HepG2 (cell line): ENCODE measurements around the gene PRR20G. TPM values are rescaled to one million over a fixed set of nuclear protein-coding genes. Genes with fewer than 3 reads are reported as not detected.

Experiments
- ATAC-seq: fragments of 200-7000 bp; cut with Tn5 transposase; 3 replicates; pipeline ENCODE4 v1.9.1; 2020; ENCODE audit warnings: mild to moderate bottlenecking, moderate library complexity
- BruUV-seq: library from RNA; stranded (reverse); fragments of 400-500 nt; replicated peaks from 2 replicates; lab custom pipeline; 2021; lab: Mats Ljungman, UMichigan
- CTCF ChIA-PET: fragments of 300-600 bp; formaldehyde crosslinking; extraction: SDS; loops from one replicate; lab custom pipeline; 2021; ENCODE audit warnings: low total read pairs, inconsistent platforms, low intra/inter-chr PET ratio; lab: Yijun Ruan, JAX
- POLR2A ChIA-PET: fragments of 350-600 bp; sonication (Branson Sonifier 250); formaldehyde crosslinking; loops from one replicate; lab custom pipeline; 2020; ENCODE audit warnings: antibody characterized with exemption, inconsistent platforms; lab: Yijun Ruan, JAX
- DNase-seq: peaks from one replicate; pipeline ENCODE4 v3.0.0-alpha.2; 2015; ENCODE audit warnings: low spot score
- FAIRE-seq: peaks from 3 replicates; lab custom pipeline; 2011; peaks lifted over from hg19 to GRCh38; lab: Jason Lieb, UNC
- H2AFZ ChIP-seq: one replicate; pipeline ENCODE4 v1.6.1; 2011; ENCODE audit warnings: low read length, inconsistent platforms
- H3K27ac ChIP-seq: fragments of 300-600 bp; 3 replicates; pipeline ENCODE4 v1.8.0; 2011; ENCODE audit warnings: mixed run types, mild to moderate bottlenecking, mixed read lengths, low read length, inconsistent platforms; ENCODE audit not compliant: insufficient read depth; ENCODE audit errors: extremely low read length
- H3K27me3 ChIP-seq, 2 experiments: fragments of 200-600 bp in 1 of 2; 2 replicates in 1 of 2; 3 replicates in 1 of 2; pipeline versions ENCODE4 v1.6.0 to v1.8.0; 2011; ENCODE audit warnings: low read length in 2 of 2, mild to moderate bottlenecking in 2 of 2, moderate library complexity in 2 of 2, inconsistent platforms in 1 of 2; ENCODE audit not compliant: insufficient read depth in 2 of 2, control insufficient read depth in 1 of 2
- H3K36me3 ChIP-seq, 2 experiments: fragments of 200-600 bp in 1 of 2; replicated peaks in 1 of 2; 2 replicates in 1 of 2; 3 replicates in 1 of 2; pipeline versions ENCODE4 v1.5.1 to v1.8.0; 2011; ENCODE audit warnings: low read length in 2 of 2, inconsistent platforms in 1 of 2; ENCODE audit not compliant: insufficient read depth in 2 of 2, control insufficient read depth in 1 of 2
- H3K4me1 ChIP-seq: 2 replicates; pipeline ENCODE4 v1.5.1; 2012; ENCODE audit warnings: low read length, inconsistent platforms; ENCODE audit not compliant: insufficient read depth
- H3K4me2 ChIP-seq: 2 replicates; pipeline ENCODE4 v1.6.0; 2011; ENCODE audit warnings: low read depth, low read length, inconsistent platforms
- H3K4me3 ChIP-seq, 3 experiments: fragments of 200-600 bp in 1 of 3; sonication (generic), shearing (Covaris generic) in 1 of 3; replicated peaks in 1 of 3; 2 replicates each; pipeline ENCODE4 v1.5.1; 2011 to 2016; ENCODE audit warnings: low read length in 3 of 3, inconsistent platforms in 2 of 3, low read depth in 2 of 3, mild to moderate bottlenecking in 2 of 3, control low read depth in 1 of 3, mixed read lengths in 1 of 3; ENCODE audit not compliant: insufficient read depth in 1 of 3
- H3K79me2 ChIP-seq: one replicate; pipeline ENCODE4 v1.6.1; 2011; ENCODE audit warnings: low read length, inconsistent platforms; ENCODE audit not compliant: insufficient read depth
- H3K9ac ChIP-seq: 2 replicates; pipeline ENCODE4 v1.6.0; 2011; ENCODE audit warnings: mild to moderate bottlenecking, low read depth, low read length, inconsistent platforms; ENCODE audit not compliant: insufficient read depth
- H3K9me3 ChIP-seq: 2 replicates; pipeline ENCODE4 v1.5.1; 2012; ENCODE audit warnings: mild to moderate bottlenecking, low read length
- H4K20me1 ChIP-seq: 2 replicates; pipeline ENCODE4 v1.6.0; 2011; ENCODE audit warnings: inconsistent platforms, mild to moderate bottlenecking, low read length, moderate library complexity; ENCODE audit not compliant: insufficient read depth
- BRCA1 ChIP-seq: sonication (generic); formaldehyde crosslinking; IDR thresholded peaks from 2 replicates; pipeline ENCODE4 v1.4.0; 2020; ENCODE audit warnings: missing genetic modification reagents
- FUBP1 ChIP-seq: sonication (generic); formaldehyde crosslinking; IDR thresholded peaks from 2 replicates; pipeline ENCODE4 v1.5.1; 2020; ENCODE audit warnings: missing genetic modification reagents, mild to moderate bottlenecking, borderline replicate concordance
- KDM5B ChIP-seq: sonication (generic); formaldehyde crosslinking; IDR thresholded peaks from 2 replicates; pipeline ENCODE4 v1.4.0; 2020; ENCODE audit warnings: missing genetic modification reagents, mild to moderate bottlenecking, borderline replicate concordance
- PBX3 ChIP-seq: sonication (generic); formaldehyde crosslinking; IDR thresholded peaks from 2 replicates; pipeline ENCODE4 v1.8.1; 2023; ENCODE audit warnings: missing genetic modification reagents, inconsistent platforms, borderline replicate concordance
- ZBTB21 ChIP-seq: sonication (generic); formaldehyde crosslinking; IDR thresholded peaks from 2 replicates; pipeline ENCODE4 v1.4.0; 2020; ENCODE audit warnings: missing genetic modification reagents
- ZNF770 ChIP-seq: sonication (generic); formaldehyde crosslinking; IDR thresholded peaks from 2 replicates; pipeline ENCODE4 v1.5.0; 2020; ENCODE audit warnings: mild to moderate bottlenecking, missing genetic modification reagents
- ZUFSP ChIP-seq: sonication (generic); formaldehyde crosslinking; IDR thresholded peaks from 2 replicates; pipeline ENCODE4 v1.9.0; 2021; ENCODE audit warnings: missing genetic modification reagents, mild to moderate bottlenecking, borderline replicate concordance
- WGBS: methylation state at CpG from one replicate; pipeline ENCODE4 v1.1.6; 2017; ENCODE audit warnings: low lambda C conversion rate; 5-methylcytosine and 5-hydroxymethylcytosine counted together
- in situ Hi-C: cut with HindIII; loops from 2 replicates; pipeline ENCODE4 v1.10.0; 2017; ENCODE audit warnings: low pct_unique_long_range_greater_than_20kb; ENCODE audit not compliant: extremely low pct_ligation_motif_present
- intact Hi-C: fragments of 100-400 bp; cut with micrococcal nuclease; formaldehyde crosslinking; loops from one replicate; pipeline ENCODE4 v1.10.0; 2022; ENCODE audit not compliant: unreplicated experiment
- polyA plus RNA-seq, 8 experiments: library from polyadenylated mRNA; depleted of rRNA in 3 of 8; stranded (reverse) in 7 of 8; unstranded in 1 of 8; fragments of >200 nt; fragmentation: Illumina TruSeq in 4 of 8; extraction: Trizol in 4 of 8; gene quantifications; 2 replicates each; pipeline versions ENCODE4 v1.2.1 to v1.2.3, GENCODE V29; 2011 to 2016; ENCODE audit warnings: low read depth in 4 of 8, missing spikeins in 1 of 8, mixed read lengths in 1 of 8; ENCODE audit not compliant: insufficient read depth in 1 of 8
- total RNA-seq, 5 experiments: library from RNA; depleted of rRNA; stranded (reverse); fragments of >200 nt; fragmentation: Illumina TruSeq; extraction: Trizol; gene quantifications; 2 replicates each; pipeline ENCODE4 v1.2.3, GENCODE V29; 2016; ENCODE audit warnings: low read depth in 1 of 5

Gene PRR20G
- total and polyA plus RNA-seq, 2 of the 13 experiments (the other 11 are each of a cell fraction or from before 2014, with no cell fraction given): not detected

GRCh38 chr3:127307916-127308315 lies 20.1 kb upstream of the PRR20G start:
- H3K27ac ChIP-seq: no peak overlapping the region
- H3K9me3 ChIP-seq: no peaks in the 10 kb centered on the region
- no peak for FAIRE-seq
- H3K9ac ChIP-seq: no peak overlapping the region
- peaks cover 11% of the 10 kb centered on the region for H3K4me1 ChIP-seq
- H3K79me2 ChIP-seq: no peaks in the 10 kb centered on the region
- H3K36me3 ChIP-seq: no peaks in the 10 kb centered on the region
- no peak overlapping the region for H3K4me3 ChIP-seq
- TF ChIP-seq ZBTB21 (CRISPR knock-in tag): no peak
- no peak for TF ChIP-seq FUBP1 (CRISPR knock-in tag)
- TF ChIP-seq KDM5B (CRISPR knock-in tag): no peak
- no peaks in the 10 kb centered on the region for H4K20me1 ChIP-seq
- ChIA-PET CTCF (no interaction called here), POLR2A (no interaction called here)
- no peak for ATAC-seq
- H3K4me2 ChIP-seq: no peak overlapping the region
- no TSS peak for BruUV-seq
- 15% methylated on average over 4 of the region's 4 CpGs for WGBS
- H2AFZ ChIP-seq: no peak overlapping the region
- peaks cover 8 to 18% of the 10 kb centered on the region in 2 experiments; a peak in 3 of 5 replicates for H3K27me3 ChIP-seq
- DNase-seq: no peak
- intact Hi-C loops: no loop called here
- in situ Hi-C loops: no loop called here

- ChIA-PET CTCF (no interaction called here), POLR2A (no interaction called here)
- peaks cover 8 to 18% of the 10 kb centered on the region in 2 experiments; a peak in 3 of 5 replicates for H3K27me3 ChIP-seq
- no peaks in the 10 kb centered on the region for H4K20me1 ChIP-seq
- H3K4me3 ChIP-seq: no peak overlapping the region
- DNase-seq: no peak
- no peaks in the 10 kb centered on the region for H3K9me3 ChIP-seq
- intact Hi-C loops (no loop called here), in situ Hi-C loops (no loop called here)
- no peak for ATAC-seq
- no peak overlapping the region for H3K9ac ChIP-seq
- no peak overlapping the region for H3K27ac ChIP-seq
- H3K36me3 ChIP-seq: no peaks in the 10 kb centered on the region
- no peak overlapping the region for H2AFZ ChIP-seq
- no peaks in the 10 kb centered on the region for H3K79me2 ChIP-seq
- peaks cover 11% of the 10 kb centered on the region for H3K4me1 ChIP-seq
- no peak for FAIRE-seq
- 6% methylated on average over 9 of the region's 10 CpGs for WGBS
- BruUV-seq: no TSS peak
- no peak overlapping the region for H3K4me2 ChIP-seq
- TF ChIP-seq BRCA1 (CRISPR knock-in tag): no peak
- TF ChIP-seq PBX3 (CRISPR knock-in tag): no peak
- no peak for TF ChIP-seq ZNF770 (CRISPR knock-in tag)
- no peak for TF ChIP-seq ZUFSP (CRISPR knock-in tag)
Observed at GRCh38 chr3:127307112-127307835, 19.4 kb upstream of the PRR20G start.
